ENCODE measurements around the gene FKBP11. TPM values are rescaled to one million over a fixed set of nuclear protein-coding genes. Genes with fewer than 3 reads are reported as not detected.

Gene FKBP11
- total RNA-seq, 4 donors from 2014 or later, result 6.1 to 13.6 (median 10.7) TPM

DNA sequence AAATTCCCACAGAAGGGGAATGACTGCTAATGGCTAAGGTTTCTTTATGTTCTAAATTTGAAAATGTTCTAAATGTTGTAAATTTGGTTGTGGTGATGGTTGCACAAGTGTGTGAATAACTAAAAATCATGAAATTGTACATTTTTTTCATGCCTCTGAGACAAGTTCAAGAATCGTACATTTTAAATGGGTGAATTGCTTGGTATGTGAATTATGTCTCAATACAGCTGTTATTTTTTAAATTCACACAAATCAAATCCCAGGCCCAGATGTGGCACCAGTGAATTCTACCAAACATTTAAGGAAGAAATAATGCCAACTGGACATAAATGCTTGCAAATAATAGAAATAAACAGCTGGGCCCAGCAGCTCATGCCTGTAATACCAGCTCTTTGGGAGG lies 31.0 kb downstream of the FKBP11 start:
- Histone ChIP-seq H3K4me3 (no peak overlapping the region), H3K36me3 (no peaks in the 10 kb centered on the region), H3K27ac (no peak overlapping the region), H3K4me1 (peaks cover 0 to 10% (median 4%) of the 10 kb centered on the region in 4 donors), H3K9me3 (no peaks in the 10 kb centered on the region), H3K27me3 (peaks cover 0 to 19% of the 10 kb centered on the region in 2 donors)
- 57% methylated on average over 1 of the region's 1 CpG for WGBS, 2 donors
- TF ChIP-seq EP300 (IDR thresholded peaks at IDR 0.05), result no peak
- TF ChIP-seq POLR2A (IDR thresholded peaks at IDR 0.05), result no peak
- TF ChIP-seq, protein P1, sequence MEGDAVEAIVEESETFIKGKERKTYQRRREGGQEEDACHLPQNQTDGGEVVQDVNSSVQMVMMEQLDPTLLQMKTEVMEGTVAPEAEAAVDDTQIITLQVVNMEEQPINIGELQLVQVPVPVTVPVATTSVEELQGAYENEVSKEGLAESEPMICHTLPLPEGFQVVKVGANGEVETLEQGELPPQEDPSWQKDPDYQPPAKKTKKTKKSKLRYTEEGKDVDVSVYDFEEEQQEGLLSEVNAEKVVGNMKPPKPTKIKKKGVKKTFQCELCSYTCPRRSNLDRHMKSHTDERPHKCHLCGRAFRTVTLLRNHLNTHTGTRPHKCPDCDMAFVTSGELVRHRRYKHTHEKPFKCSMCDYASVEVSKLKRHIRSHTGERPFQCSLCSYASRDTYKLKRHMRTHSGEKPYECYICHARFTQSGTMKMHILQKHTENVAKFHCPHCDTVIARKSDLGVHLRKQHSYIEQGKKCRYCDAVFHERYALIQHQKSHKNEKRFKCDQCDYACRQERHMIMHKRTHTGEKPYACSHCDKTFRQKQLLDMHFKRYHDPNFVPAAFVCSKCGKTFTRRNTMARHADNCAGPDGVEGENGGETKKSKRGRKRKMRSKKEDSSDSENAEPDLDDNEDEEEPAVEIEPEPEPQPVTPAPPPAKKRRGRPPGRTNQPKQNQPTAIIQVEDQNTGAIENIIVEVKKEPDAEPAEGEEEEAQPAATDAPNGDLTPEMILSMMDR (IDR thresholded peaks at IDR 0.05), result no peak
- no peak for DNase-seq (ENCODE audit: low spot score in 2 of 2)

DNA sequence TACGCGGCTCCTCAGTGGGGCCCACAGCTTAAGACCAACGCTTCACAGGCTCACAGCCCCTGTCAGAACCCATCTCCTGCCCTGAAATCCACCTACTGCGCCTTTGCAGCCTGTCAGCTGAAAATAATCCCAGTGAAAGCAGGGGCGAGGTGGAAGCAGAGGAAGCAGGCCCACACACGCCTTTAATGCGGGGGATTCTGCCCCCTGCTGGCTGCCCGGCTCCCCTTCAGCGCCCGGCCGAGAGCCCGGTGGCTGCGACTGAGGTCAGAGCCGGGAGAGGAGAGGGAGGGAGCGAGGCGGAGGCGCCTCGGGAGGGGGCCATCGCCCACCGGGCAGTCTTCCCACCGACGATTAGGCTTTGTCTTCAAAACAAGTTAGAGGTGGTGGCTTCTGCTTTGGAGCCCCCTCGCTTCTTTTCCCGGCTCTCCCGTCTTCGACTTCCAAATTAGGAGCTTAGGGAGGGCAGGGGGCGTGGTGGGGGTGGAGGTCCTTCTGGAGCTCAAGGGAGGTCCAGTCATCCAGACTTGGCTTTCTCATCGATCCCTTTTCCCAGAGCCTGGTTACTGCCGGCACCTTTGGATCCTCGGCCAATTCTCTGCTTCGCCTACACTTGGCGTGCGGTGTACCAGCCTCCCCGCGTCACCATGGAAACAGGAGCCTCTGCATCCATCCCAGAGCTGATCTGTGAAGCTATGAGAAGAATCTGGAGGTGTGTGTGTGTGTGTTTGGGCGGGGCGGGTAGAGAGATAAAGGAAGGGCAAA lies 34.5 kb downstream of the FKBP11 start:
- peak overlapping the region in 2 of 4 donors; percentile 16 to 34 for H3K4me3 ChIP-seq
- TF ChIP-seq POLR2A (IDR thresholded peaks at IDR 0.05), result no peak
- TF ChIP-seq, protein P1 (IDR thresholded peaks at IDR 0.05), result peak; percentile 84 to 92 (median 90)
- no peak overlapping the region for H3K27ac ChIP-seq
- peaks cover 0 to 19% of the 10 kb centered on the region in 2 donors for H3K27me3 ChIP-seq
- peaks cover 0 to 10% (median 4%) of the 10 kb centered on the region in 4 donors for H3K4me1 ChIP-seq
- DNase-seq (ENCODE audit: low spot score in 2 of 2), result peak; percentile 52 to 73
- H3K9me3 ChIP-seq, result no peaks in the 10 kb centered on the region
- H3K36me3 ChIP-seq, result no peaks in the 10 kb centered on the region
- 3 to 7% methylated on average over 29 to 37 of the region's 37 CpGs for WGBS, 2 donors

DNA sequence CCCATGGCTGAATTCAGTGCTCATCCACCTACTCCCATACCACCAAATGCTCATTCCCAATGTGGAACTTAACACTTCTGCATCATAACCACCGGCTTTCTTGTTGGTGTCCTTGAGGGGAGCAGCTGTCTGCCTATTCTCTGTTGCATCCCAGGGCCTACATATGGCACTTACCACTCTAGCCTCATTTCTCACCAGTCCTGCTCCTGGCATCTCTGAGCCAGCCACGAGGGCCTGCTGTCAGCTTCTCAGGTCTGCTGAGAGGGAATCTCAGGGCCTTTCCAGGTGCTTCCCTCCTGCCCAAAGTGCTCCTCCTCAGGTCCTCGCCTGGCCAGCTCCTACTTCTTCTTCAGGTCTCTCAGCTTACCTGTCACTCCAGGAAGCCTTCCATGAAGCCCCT lies 35.6 kb downstream of the FKBP11 start:
- H3K4me1 ChIP-seq, result peaks cover 0 to 10% (median 4%) of the 10 kb centered on the region in 4 donors
- no peak overlapping the region for H3K4me3 ChIP-seq
- TF ChIP-seq POLR2A (IDR thresholded peaks at IDR 0.05), result no peak
- TF ChIP-seq, protein P1 (IDR thresholded peaks at IDR 0.05), result no peak
- no peak for TF ChIP-seq EP300 (IDR thresholded peaks at IDR 0.05)
- H3K36me3 ChIP-seq, result no peaks in the 10 kb centered on the region
- peaks cover 0 to 19% of the 10 kb centered on the region in 2 donors for H3K27me3 ChIP-seq
- H3K9me3 ChIP-seq, result no peaks in the 10 kb centered on the region
- WGBS, 2 donors, result 83 to 89% methylated on average over 3 of the region's 3 CpGs
- DNase-seq (ENCODE audit: low spot score in 2 of 2), result no peak
- H3K27ac ChIP-seq, result no peak overlapping the region

DNA sequence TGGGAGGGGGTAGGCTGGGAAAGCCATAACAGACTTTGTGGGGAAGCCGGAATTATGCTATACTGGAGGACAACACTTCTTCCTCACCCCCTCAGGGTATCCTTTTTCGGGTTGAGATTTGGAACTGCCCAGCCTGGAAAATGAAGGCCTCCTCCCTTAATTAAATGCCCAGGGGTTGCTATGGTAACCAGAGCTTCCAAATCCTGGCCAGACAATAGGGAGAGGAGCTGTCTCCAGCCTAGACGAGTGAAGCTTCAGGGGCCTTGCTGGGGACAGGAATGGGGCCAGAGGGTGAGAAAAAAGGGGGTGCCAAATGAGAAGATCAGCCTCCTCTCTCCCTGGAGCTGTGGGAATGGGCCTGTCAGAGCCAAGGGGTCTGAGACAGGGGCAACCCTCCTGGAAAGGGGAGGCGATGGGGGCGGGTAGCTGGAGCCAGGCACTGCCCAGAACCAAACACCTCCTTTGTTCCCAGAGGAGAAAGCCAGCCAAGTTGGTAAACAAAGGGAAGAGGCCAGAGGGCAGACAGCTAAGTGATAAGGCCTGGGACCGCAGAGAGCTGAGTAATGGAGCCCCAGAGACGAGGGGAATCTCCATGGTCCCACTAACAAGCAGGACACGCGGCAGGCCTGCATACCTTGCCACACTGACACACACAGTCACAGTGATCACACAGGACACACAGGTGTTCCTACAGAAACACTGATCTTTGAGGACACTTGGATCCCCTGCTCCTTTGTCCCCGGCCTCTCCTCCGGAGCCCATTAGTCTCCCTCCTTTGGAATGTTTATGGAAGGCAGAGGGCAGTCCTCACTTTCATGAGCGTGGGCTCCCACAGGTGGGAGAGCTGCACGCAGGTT lies 41.8 kb downstream of the FKBP11 start:
- H3K27me3 ChIP-seq, result peaks cover 0 to 17% of the 10 kb centered on the region in 2 donors
- no peaks in the 10 kb centered on the region for H3K36me3 ChIP-seq
- no peak overlapping the region for H3K4me3 ChIP-seq
- peaks cover 0 to 19% (median 0%) of the 10 kb centered on the region in 4 donors for H3K4me1 ChIP-seq
- 57 to 67% methylated on average over 12 to 13 of the region's 13 CpGs for WGBS, 2 donors
- H3K27ac ChIP-seq, result no peak overlapping the region
- no peaks in the 10 kb centered on the region for H3K9me3 ChIP-seq
- DNase-seq (ENCODE audit: low spot score in 2 of 2), result no peak
- TF ChIP-seq, protein P1 (IDR thresholded peaks at IDR 0.05), result no peak
- no peak for TF ChIP-seq POLR2A (IDR thresholded peaks at IDR 0.05)
- no peak for TF ChIP-seq EP300 (IDR thresholded peaks at IDR 0.05)

DNA sequence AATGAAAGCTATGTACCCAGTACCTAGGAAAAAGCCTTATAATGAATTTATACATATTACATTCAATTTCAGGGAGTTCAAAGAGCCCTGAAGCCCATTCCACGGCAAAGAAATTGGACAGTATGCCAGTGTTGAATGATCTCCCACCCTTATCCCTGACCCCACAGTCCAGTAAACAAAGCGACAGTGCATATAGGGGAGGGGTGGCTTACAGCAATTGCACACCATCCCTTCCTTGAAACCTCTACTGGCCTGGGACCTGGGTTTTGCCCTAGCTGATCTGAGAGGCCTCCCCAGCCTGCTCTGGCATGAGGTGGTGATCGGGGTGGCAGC lies 42.4 kb downstream of the FKBP11 start:
- Histone ChIP-seq H3K4me3 (no peak overlapping the region), H3K36me3 (no peaks in the 10 kb centered on the region), H3K27ac (no peak overlapping the region), H3K9me3 (no peaks in the 10 kb centered on the region), H3K4me1 (peaks cover 0 to 19% (median 0%) of the 10 kb centered on the region in 4 donors), H3K27me3 (peaks cover 0 to 17% of the 10 kb centered on the region in 2 donors)
- TF ChIP-seq EP300 (IDR thresholded peaks at IDR 0.05) (no peak), POLR2A (IDR thresholded peaks at IDR 0.05) (no peak)
- TF ChIP-seq, protein P1 (IDR thresholded peaks at IDR 0.05), result no peak
- no peak for DNase-seq (ENCODE audit: low spot score in 2 of 2)
- WGBS, 2 donors, result 59 to 71% methylated on average over 3 of the region's 3 CpGs
